HFFc6 (cell line): ENCODE data around the gene FHOD3. TPM values are rescaled to one million over a fixed set of nuclear protein-coding genes. Genes with fewer than 3 reads are reported as not detected.

Source experiments
- DNase-seq: peaks from one replicate; pipeline ENCODE4 v3.0.0-alpha.2; 2018
- H3K27ac Mint-ChIP-seq: 2 replicates; pipeline ENCODE4 v1.8.0; 2020; ENCODE audit warnings: mild to moderate bottlenecking, mixed read lengths
- H3K27me3 Mint-ChIP-seq: 2 replicates; pipeline ENCODE4 v1.8.0; 2021; ENCODE audit warnings: mild to moderate bottlenecking, moderate library complexity, mixed read lengths; ENCODE audit not compliant: insufficient read depth
- H3K36me3 Mint-ChIP-seq: 2 replicates; pipeline ENCODE4 v1.8.0; 2021; ENCODE audit warnings: low read depth, mixed read lengths
- H3K4me1 Mint-ChIP-seq: 2 replicates; pipeline ENCODE4 v1.8.0; 2020; ENCODE audit warnings: low read depth, mixed read lengths
- H3K4me3 Mint-ChIP-seq: 2 replicates; pipeline ENCODE4 v1.8.0; 2020; ENCODE audit warnings: mild to moderate bottlenecking, moderate library complexity, mixed read lengths
- H3K9me3 Mint-ChIP-seq: 2 replicates; pipeline ENCODE4 v1.8.0; 2020; ENCODE audit warnings: mild to moderate bottlenecking, mixed read lengths
- total RNA-seq, 6 experiments: library from RNA; stranded (reverse); fragmentation: NEBNext Ultra II Directional; extraction: Animal tissue kit (Norgen Biotek cat#: 25700); gene quantifications; 2 replicates in 1 of 6; 3 replicates in 5 of 6; pipeline ENCODE4 v1.2.3, GENCODE V29; 2021
- TF ChIP-seq, protein P1 (sequence below): fragments of 200-600 bp; sonication (generic); IDR thresholded peaks from 2 replicates; pipeline ENCODE4 v1.5.0; 2021; ENCODE audit warnings: antibody characterized with exemption, mild to moderate bottlenecking

The FHOD3 gene
- total RNA-seq, 6 experiments from 2014 or later, result 32.8 to 67.6 (median 61.4) TPM

DNA sequence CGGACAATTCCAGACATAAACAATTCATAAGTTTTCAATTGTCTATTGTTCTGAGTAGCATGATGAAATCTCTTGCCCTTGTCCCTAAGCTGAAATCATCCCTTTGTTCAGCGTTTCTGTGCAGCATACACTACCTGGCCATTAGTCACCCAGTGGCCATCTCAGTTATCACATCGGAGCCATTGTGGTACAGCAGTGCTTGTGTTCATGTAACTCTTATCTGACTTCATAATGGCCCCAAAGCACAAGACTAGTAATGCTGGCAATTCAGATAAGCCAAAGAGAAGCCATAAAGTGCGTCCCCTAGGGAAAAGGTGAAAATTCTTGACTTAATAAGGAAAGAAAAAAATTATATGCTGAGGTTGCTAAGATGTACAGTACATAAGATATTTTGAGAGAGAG is 127.2 kb downstream of the FHOD3 start:
- no peak overlapping the region for H3K27ac Mint-ChIP-seq
- H3K4me3 Mint-ChIP-seq, result no peak overlapping the region
- no peaks in the 10 kb centered on the region for H3K9me3 Mint-ChIP-seq
- H3K4me1 Mint-ChIP-seq, result peaks cover 60% of the 10 kb centered on the region
- H3K36me3 Mint-ChIP-seq, result no peaks in the 10 kb centered on the region
- no peaks in the 10 kb centered on the region for H3K27me3 Mint-ChIP-seq
- TF ChIP-seq, protein P1, sequence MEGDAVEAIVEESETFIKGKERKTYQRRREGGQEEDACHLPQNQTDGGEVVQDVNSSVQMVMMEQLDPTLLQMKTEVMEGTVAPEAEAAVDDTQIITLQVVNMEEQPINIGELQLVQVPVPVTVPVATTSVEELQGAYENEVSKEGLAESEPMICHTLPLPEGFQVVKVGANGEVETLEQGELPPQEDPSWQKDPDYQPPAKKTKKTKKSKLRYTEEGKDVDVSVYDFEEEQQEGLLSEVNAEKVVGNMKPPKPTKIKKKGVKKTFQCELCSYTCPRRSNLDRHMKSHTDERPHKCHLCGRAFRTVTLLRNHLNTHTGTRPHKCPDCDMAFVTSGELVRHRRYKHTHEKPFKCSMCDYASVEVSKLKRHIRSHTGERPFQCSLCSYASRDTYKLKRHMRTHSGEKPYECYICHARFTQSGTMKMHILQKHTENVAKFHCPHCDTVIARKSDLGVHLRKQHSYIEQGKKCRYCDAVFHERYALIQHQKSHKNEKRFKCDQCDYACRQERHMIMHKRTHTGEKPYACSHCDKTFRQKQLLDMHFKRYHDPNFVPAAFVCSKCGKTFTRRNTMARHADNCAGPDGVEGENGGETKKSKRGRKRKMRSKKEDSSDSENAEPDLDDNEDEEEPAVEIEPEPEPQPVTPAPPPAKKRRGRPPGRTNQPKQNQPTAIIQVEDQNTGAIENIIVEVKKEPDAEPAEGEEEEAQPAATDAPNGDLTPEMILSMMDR, result peak; percentile 67
- no peak for DNase-seq

DNA sequence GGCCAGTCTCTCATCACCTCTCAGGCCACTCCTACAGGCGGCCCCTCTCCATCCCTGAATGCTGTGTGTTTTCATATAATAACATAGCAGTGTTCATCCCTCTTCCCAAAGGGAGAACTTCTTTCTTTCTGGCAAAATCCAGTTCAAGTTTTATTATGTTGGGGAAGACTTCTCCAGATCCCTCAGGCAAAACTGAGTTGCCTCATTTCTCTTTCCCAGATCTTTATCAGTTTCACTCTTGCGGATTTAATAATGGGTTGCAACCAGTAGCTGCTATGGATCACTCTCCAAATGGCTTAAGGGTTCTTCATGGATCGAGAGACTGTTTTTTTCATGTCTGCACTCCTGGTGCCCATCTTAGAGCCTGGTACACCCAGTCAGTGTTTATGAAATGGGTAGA is 129.9 kb downstream of the FHOD3 start:
- Mint-ChIP-seq H3K4me3 (no peak overlapping the region; the same call in 1 of the 2 replicates), H3K27ac (0 out of 2 replicates have a peak overlapping the region, but pooled peaks have one; percentile 32), H3K27me3 (no peaks in the 10 kb centered on the region), H3K4me1 (peaks cover 45% of the 10 kb centered on the region), H3K36me3 (no peaks in the 10 kb centered on the region), H3K9me3 (no peaks in the 10 kb centered on the region)
- TF ChIP-seq, protein P1, result no peak
- DNase-seq, result peak; percentile 24

DNA sequence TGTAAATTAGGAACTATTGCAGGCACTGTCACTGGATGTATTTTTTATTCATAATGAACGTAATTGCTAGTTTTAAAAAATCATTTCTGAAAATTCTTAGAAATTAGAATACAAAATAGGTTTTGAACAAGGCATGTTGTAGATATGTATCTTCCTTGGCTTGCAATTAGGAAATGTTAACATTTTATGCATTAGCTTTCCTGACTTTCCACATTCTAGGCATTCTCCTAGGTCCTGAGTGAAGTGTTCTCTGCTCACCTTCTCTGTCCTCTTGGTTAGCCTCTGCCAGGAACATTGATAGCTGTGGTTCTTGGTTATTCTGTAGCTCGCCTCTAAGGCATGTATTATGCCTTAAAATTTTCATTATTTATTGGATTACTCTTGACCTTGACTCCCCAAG is 130.3 kb downstream of the FHOD3 start:
- TF ChIP-seq, protein P1, result no peak
- Mint-ChIP-seq H3K4me1 (peaks cover 49% of the 10 kb centered on the region), H3K4me3 (no peak overlapping the region), H3K9me3 (no peaks in the 10 kb centered on the region), H3K36me3 (no peaks in the 10 kb centered on the region), H3K27ac (no peak overlapping the region), H3K27me3 (no peaks in the 10 kb centered on the region)
- no peak for DNase-seq

DNA sequence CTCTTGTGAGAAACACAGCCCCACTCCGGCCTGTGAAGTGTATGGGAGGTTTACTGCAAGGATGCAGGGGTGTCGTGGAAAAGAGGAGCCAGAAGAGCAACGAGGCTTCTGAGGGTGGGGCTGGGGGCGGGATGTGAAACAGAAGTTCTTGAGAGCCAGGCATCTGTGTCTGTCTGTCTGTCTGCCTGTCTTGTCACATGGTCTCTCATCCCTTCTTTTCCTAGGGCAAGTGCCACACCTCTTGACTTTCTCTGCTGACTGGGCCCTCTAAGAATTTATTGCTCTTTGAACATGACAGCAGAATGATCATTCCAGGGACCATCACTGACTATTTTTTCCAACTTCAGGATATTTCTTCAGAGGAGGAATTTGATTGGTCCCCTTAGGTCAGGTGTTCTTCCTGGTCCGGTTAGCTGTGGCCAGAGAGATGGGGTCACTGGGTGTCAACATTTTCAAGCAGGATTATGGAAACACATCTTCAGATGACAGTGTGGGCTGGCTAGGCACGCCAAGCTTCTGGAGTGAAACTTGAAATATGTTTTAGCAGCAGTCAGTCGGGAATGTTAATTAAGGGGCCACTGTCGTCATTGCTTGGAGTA is 131.0 kb downstream of the FHOD3 start:
- Mint-ChIP-seq H3K27ac (peak overlapping the region; percentile 43; the same call in 1 of the 2 replicates), H3K9me3 (no peaks in the 10 kb centered on the region), H3K27me3 (no peaks in the 10 kb centered on the region), H3K4me3 (no peak overlapping the region), H3K4me1 (peaks cover 52% of the 10 kb centered on the region), H3K36me3 (no peaks in the 10 kb centered on the region)
- no peak for DNase-seq
- TF ChIP-seq, protein P1, result no peak

DNA sequence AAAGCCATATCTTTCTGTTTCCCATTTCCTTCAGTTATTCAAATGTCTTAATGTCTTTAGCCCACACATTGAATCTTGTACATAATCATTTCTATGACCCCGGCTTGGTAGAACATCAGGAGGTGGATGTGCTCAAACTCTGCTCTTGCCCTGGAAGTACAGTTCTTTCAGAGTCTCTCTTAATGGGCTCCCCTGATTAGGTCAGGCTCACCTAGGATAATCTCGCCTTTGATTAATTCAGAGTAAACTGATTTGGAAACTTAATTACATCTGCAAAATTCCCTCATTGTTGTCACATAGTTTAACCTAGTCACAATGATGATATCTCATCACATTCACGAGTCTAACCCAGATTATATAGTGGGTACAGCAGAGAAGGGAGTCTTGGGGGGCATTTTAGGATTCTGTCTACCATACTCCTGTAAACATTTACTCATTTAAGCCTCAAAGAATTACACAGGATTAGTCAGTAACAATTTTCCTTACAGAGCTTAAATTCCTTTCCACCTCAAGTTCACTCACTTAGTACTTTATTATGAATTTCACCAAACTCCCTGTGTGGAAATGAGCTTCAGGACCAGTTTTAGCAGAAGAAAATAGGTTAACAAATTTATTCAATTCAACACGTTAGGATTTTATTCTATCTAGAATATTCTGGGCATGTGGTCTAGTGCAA is 135.5 kb downstream of the FHOD3 start:
- no peak overlapping the region for H3K4me3 Mint-ChIP-seq
- no peaks in the 10 kb centered on the region for H3K27me3 Mint-ChIP-seq
- TF ChIP-seq, protein P1, result no peak
- no peaks in the 10 kb centered on the region for H3K9me3 Mint-ChIP-seq
- peaks cover 47% of the 10 kb centered on the region for H3K4me1 Mint-ChIP-seq
- 0 out of 2 replicates have a peak overlapping the region, but pooled peaks have one; percentile 8 for H3K27ac Mint-ChIP-seq
- no peak for DNase-seq
- no peaks in the 10 kb centered on the region for H3K36me3 Mint-ChIP-seq
